ENCODE results near the gene UAP1L1. TPM values are rescaled to one million over a fixed set of nuclear protein-coding genes. Genes with fewer than 3 reads are reported as not detected.

Gene UAP1L1
- total and polyA plus RNA-seq, 2 of the 8 experiments (the other 6 are each of a cell fraction or from before 2014, with no cell fraction given), result 2.0 to 5.4 TPM

DNA sequence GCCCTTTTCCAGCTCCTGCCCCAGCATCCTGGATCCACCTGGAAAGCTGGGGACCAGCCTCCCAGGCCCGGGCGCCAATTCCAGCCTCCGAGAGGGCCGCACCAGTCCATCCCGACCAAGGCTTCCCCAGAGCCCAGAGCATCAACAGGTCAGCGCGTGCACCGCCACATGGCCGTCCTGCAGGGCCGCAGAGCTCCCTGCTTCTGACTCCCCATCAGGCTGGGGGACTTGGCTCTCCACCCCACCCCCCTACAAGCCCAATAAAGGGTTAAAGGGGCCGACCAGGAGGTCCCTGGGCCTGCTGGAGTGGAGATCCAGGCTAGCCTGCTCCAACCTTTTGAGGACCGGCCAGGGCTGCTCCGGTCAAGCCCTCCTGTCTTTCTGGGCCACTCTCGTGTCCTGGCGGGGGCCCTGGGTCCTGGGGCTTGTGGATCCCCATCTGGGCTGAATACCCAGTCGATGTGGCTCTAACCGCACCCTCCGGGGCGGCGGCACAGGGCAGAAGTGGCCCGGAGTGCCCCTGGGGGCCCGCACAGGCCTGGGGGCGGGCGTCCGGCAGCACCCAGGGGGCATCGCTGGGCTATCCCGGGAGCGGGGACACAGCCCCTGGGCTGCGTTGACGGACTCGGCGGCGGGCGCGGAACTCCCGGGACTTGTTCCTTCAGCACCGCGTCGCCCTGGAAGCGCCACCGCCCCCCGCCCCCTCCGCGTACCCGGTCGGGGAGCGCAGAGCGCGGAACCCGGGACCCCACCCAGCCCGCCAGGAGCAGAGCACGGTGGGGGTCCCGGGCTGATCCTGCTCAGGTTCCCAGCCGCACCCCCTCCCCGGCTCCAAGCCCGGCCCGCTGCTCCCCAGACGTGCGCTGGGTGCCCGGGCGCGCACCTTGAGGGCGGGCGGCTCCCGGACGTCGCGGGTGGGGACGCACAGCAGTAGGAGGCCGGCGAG lies 24.0 kb upstream of the UAP1L1 start (continued):
- TF ChIP-seq BACH1 (IDR thresholded peaks at IDR 0.05; ENCODE audit: low read length), result no peak
